T-helper 2 cell treated with Interferon-gamma antibody and Interleukin-4, amounts not matched to agents 5 μg/mL and 100 μg/mL, for 36 hours (primary cell): ENCODE data around the gene C1QA.
A peak's percentile ranks its signal among the peaks of the same experiment; 100 is the strongest.

Experiments
- DNase-seq: peaks from one replicate; pipeline ENCODE4 v3.0.0; 2021; ENCODE audit warnings: low spot score
- H3K27ac Mint-ChIP-seq: one replicate; pipeline ENCODE4 v1.8.0; 2021; ENCODE audit warnings: mild to moderate bottlenecking, mixed read lengths
- H3K27me3 Mint-ChIP-seq: one replicate; pipeline ENCODE4 v1.8.0; 2021; ENCODE audit warnings: low read depth, mixed read lengths
- H3K36me3 Mint-ChIP-seq: one replicate; pipeline ENCODE4 v1.8.0; 2021; ENCODE audit warnings: low read depth, mixed read lengths
- H3K4me1 Mint-ChIP-seq: one replicate; pipeline ENCODE4 v1.8.0; 2021; ENCODE audit warnings: low read depth, mixed read lengths
- H3K4me3 Mint-ChIP-seq: one replicate; pipeline ENCODE4 v1.8.0; 2022; ENCODE audit warnings: mild to moderate bottlenecking, moderate library complexity, mixed read lengths
- H3K9me3 Mint-ChIP-seq: one replicate; pipeline ENCODE4 v1.8.0; 2021; ENCODE audit warnings: mixed read lengths

C1QA gene

DNA sequence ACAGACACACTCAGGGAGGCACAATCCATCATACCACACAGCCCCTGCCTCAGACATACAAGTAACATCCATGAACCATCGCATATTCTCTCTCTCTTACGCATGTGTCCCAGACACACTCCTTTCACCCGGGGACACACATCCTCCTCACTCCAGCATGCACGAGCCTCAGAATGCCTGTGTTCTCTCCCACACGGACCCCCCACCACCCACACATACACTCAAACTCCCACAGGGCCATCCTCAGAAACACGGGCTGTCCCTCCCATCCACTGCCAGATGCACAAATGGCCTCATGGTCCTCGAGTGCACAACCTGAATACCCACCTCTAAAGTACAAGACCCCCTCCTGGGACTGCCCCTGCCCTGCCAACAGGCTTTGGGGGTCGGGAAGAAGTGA is 4.8 kb downstream of the C1QA start:
- no peak for DNase-seq
- Mint-ChIP-seq H3K4me1 (no peaks in the 10 kb centered on the region), H3K9me3 (no peaks in the 10 kb centered on the region), H3K4me3 (no peak overlapping the region), H3K27me3 (no peaks in the 10 kb centered on the region), H3K27ac (no peak overlapping the region), H3K36me3 (no peaks in the 10 kb centered on the region)

DNA sequence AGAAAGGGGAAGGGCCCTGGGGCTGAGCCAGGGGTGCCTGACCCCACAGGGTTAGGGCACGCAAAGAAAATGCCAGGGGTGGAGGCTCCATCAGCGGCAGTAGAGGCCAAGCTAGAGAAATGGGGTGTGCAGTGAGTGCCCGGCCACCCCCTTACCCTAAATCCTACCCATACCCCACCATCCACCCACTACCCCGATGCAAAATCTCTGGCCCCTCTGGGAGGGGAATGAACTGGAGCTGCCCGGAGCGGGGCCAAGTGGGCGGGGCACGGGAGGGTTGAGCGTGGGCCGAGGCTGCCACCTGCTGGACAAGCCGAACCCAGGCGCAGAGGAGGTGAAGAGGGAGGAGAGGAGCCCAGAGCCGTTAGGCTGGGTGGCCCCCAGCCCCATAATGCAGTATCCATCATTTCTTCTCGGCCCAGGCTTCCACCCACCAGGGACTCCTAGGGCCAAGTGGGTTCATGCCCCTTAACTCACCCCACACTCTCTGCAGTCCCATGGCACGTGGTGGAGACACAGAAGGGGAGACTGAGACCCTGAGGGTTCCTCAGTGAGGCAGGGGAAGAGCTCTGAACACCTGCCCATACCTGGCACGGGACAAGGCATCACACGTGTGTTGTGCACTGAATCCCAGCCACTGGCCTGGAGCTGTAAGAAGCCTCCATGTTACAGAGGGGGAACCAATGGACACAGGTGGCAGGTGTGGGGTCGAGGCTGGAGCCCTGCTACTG is 5.6 kb downstream of the C1QA start:
- H3K27ac Mint-ChIP-seq, result no peak overlapping the region

DNA sequence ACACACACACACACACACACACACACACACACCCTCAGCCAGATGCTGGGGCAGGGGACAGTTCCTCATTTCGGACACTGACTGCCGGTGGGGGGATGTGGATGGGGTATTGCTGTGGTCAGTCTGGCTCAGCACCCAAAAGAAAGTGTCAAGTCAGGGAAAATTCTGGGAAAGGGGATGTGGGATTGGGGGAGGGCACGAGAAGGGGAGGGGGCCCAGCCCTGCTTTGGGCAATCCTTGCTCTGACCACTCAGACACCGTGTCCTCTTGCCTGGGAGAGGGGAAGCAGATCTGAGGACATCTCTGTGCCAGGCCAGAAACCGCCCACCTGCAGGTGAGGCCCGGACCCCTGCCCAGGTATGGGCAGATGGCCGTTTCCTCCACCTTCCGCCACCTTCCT is 7.0 kb downstream of the C1QA start, which contains the start of gene C1QC:
Gene C1QC, plus strand, starts transcription at position 253 of the 400 bp plus-strand sequence. CDS start 391 bp downstream, outside the sequence.
- Mint-ChIP-seq H3K27me3 (no peaks in the 10 kb centered on the region), H3K27ac (no peak within 1 kb of the TSS)

More for the DNA sequence above, 5.6 kb downstream of the C1QA start:
- Mint-ChIP-seq H3K4me3 (no peak overlapping the region), H3K9me3 (no peaks in the 10 kb centered on the region), H3K36me3 (no peaks in the 10 kb centered on the region), H3K27me3 (no peaks in the 10 kb centered on the region), H3K4me1 (no peaks in the 10 kb centered on the region)
- peak; percentile 52 for DNase-seq

GRCh38 chr1:22643928-22644327 is 7.5 kb downstream of the C1QA start:
- Mint-ChIP-seq H3K27ac (no peak overlapping the region), H3K27me3 (no peaks in the 10 kb centered on the region), H3K9me3 (no peaks in the 10 kb centered on the region), H3K4me3 (no peak overlapping the region), H3K4me1 (no peaks in the 10 kb centered on the region), H3K36me3 (no peaks in the 10 kb centered on the region)
- no peak for DNase-seq

More for the DNA sequence above, 7.0 kb downstream of the C1QA start, which contains the start of gene C1QC:
- Mint-ChIP-seq H3K4me1 (no peaks in the 10 kb centered on the region), H3K9me3 (no peaks in the 10 kb centered on the region), H3K4me3 (no peak within 1 kb of the TSS), H3K36me3 (no peaks in the 10 kb centered on the region)
- DNase-seq, result no peak

GRCh38 chr1:22645931-22646330 is 9.5 kb downstream of the C1QA start:
- Mint-ChIP-seq H3K36me3 (no peaks in the 10 kb centered on the region), H3K27ac (no peak overlapping the region), H3K4me1 (no peaks in the 10 kb centered on the region), H3K4me3 (no peak overlapping the region), H3K27me3 (no peaks in the 10 kb centered on the region), H3K9me3 (no peaks in the 10 kb centered on the region)
- no peak for DNase-seq

GRCh38 chr1:22646384-22646783 is 10.0 kb downstream of the C1QA start:
- Mint-ChIP-seq H3K4me1 (no peaks in the 10 kb centered on the region), H3K9me3 (no peaks in the 10 kb centered on the region), H3K27me3 (no peaks in the 10 kb centered on the region), H3K4me3 (no peak overlapping the region), H3K27ac (no peak overlapping the region), H3K36me3 (no peaks in the 10 kb centered on the region)
- no peak for DNase-seq

DNA sequence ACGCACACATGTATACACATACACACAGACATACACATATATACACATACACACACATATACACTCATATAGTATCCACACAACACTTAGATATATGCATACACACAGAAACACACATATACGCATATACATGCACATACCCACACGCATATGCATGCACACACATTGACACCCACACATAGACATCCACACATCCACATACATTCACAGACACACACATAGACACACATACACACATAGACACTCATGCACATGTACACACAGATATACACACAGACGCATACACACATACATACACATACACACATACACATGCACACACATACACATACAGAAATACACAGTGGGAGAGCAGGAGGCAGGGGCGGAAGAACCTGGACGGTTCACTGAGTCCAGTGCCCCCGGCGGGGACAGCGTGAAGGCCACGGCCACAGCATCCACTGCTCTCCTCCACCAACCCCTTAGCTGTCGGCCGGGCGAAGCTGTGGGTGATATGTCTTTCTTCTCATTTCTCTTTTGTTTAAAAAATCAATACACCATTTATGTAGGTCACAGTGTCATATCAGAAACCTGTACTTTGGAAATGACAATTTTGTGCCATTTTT is 13.8 kb downstream of the C1QA start:
- Mint-ChIP-seq H3K9me3 (no peaks in the 10 kb centered on the region), H3K27me3 (no peaks in the 10 kb centered on the region), H3K4me3 (no peak overlapping the region)

DNA sequence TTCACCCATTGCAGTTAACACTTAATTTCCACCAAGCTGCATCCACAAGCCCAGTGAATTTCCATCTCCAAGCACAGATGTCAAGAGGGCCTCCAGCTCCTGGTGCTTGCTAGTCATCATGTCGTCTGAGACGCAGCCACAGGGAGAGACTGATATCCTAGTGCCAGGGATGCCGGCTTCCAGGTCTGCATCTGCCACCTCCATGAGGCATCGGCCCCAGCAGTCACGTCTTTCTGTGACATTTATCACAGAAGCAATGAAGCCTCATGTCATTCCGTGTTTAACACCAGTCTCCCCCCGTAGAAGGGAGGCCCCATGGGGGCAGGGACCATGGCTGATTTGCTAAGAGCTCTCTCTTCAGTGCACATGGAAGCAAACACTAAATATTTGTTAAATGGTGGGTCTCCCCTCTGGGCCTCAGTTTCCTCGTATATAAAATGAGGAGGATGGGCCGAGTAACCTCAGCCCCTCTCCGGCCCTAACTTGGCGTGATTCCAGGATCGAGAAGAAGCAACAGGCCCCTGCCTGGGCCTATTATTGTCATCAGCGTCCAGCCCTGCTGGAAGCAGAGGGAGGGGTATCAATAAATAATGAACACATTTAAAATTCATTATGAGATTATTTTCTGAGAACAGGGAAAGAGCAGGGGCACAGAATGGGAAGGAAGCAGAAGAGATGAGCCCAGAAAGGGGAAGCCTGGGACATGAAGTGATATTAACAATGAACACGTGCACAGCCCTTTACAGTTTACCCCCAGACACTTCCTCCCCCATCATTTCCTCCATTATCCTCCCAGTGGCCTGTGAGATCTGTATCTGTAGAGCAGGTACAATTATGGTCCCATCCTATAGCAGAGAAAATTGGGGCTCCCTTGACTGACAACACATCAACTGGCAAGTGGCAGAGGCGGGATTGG is 15.8 kb downstream of the C1QA start:
- Mint-ChIP-seq H3K36me3 (no peaks in the 10 kb centered on the region), H3K4me3 (no peak overlapping the region), H3K27me3 (no peaks in the 10 kb centered on the region), H3K4me1 (no peaks in the 10 kb centered on the region), H3K27ac (no peak overlapping the region), H3K9me3 (no peaks in the 10 kb centered on the region)
- no peak for DNase-seq

More for the DNA sequence above, 13.8 kb downstream of the C1QA start:
- H3K27ac Mint-ChIP-seq, result no peak overlapping the region
- DNase-seq, result no peak
- no peaks in the 10 kb centered on the region for H3K36me3 Mint-ChIP-seq
- no peaks in the 10 kb centered on the region for H3K4me1 Mint-ChIP-seq

GRCh38 chr1:22652881-22653316 is 16.5 kb downstream of the C1QA start, which contains the start of gene C1QB:
Gene C1QB (plus strand): TSS chr1:22653236. CDS start chr1:22659463, 6,227 bp downstream.
- no peaks in the 10 kb centered on the region for H3K27me3 Mint-ChIP-seq

GRCh38 chr1:22654692-22655091 is 18.3 kb downstream of the C1QA start:
- H3K27ac Mint-ChIP-seq, result no peak overlapping the region
- H3K4me1 Mint-ChIP-seq, result no peaks in the 10 kb centered on the region
- no peaks in the 10 kb centered on the region for H3K36me3 Mint-ChIP-seq
- DNase-seq, result no peak
- H3K9me3 Mint-ChIP-seq, result no peaks in the 10 kb centered on the region
- no peaks in the 10 kb centered on the region for H3K27me3 Mint-ChIP-seq
- H3K4me3 Mint-ChIP-seq, result no peak overlapping the region

More at GRCh38 chr1:22652881-22653316, 16.5 kb downstream of the C1QA start, which contains the start of gene C1QB:
- DNase-seq, result no peak
- Mint-ChIP-seq H3K9me3 (no peaks in the 10 kb centered on the region), H3K4me3 (no peak within 1 kb of the TSS), H3K36me3 (no peaks in the 10 kb centered on the region), H3K4me1 (no peaks in the 10 kb centered on the region), H3K27ac (no peak within 1 kb of the TSS)

GRCh38 chr1:22658385-22659163 is 22.1 kb downstream of the C1QA start:
- Mint-ChIP-seq H3K27me3 (no peaks in the 10 kb centered on the region), H3K4me1 (no peaks in the 10 kb centered on the region), H3K27ac (no peak overlapping the region), H3K9me3 (no peaks in the 10 kb centered on the region), H3K36me3 (no peaks in the 10 kb centered on the region), H3K4me3 (no peak overlapping the region)
- no peak for DNase-seq

GRCh38 chr1:22660716-22661241 is 24.4 kb downstream of the C1QA start:
- no peak overlapping the region for H3K27ac Mint-ChIP-seq
- DNase-seq, result no peak
- no peaks in the 10 kb centered on the region for H3K9me3 Mint-ChIP-seq

DNA sequence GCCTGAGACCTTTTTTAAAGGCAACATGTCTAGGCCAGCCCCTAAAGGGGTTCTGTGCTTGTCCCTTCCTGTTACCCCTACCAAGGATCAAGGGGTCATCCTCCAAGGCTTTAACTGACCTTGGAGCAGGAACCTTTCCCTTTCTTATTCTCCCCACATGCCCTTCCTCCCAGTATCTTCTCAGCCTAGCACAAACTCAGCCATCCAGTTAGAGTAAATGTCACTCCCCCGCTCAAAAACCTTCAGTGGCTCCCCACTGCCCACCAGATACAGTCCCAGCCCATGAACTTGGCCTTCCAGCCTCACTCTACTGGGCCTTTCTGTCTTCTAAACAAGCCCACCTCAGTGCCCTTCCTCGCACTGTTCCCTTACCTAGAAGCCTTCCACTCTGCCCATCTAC is 25.5 kb downstream of the C1QA start:
- Mint-ChIP-seq H3K36me3 (no peaks in the 10 kb centered on the region), H3K4me1 (no peaks in the 10 kb centered on the region), H3K4me3 (no peak overlapping the region), H3K27me3 (no peaks in the 10 kb centered on the region), H3K9me3 (no peaks in the 10 kb centered on the region), H3K27ac (no peak overlapping the region)
- no peak for DNase-seq

More at GRCh38 chr1:22660716-22661241, 24.4 kb downstream of the C1QA start:
- H3K4me3 Mint-ChIP-seq, result no peak overlapping the region
- H3K4me1 Mint-ChIP-seq, result no peaks in the 10 kb centered on the region
- H3K27me3 Mint-ChIP-seq, result no peaks in the 10 kb centered on the region
- no peaks in the 10 kb centered on the region for H3K36me3 Mint-ChIP-seq
